ENCODE data around the gene PRAC2. TPM values are rescaled to one million over a fixed set of nuclear protein-coding genes. Genes with fewer than 3 reads are reported as not detected.

PRAC2 gene
- total RNA-seq, result not detected in 2 replicates

GRCh38 chr17:48722915-48723422, at the start of gene PRAC2:
Gene PRAC2, plus strand, starts transcription at chr17:48723185. Its CDS starts 1,226 bp downstream, at chr17:48724411.

GRCh38 chr17:48722201-48722907, 631 bp upstream of the PRAC2 start, which contains the start of gene PRAC1:
Gene PRAC1, minus strand, starts transcription at chr17:48722518. Its CDS starts 126 bp downstream, at chr17:48722392.

DNA sequence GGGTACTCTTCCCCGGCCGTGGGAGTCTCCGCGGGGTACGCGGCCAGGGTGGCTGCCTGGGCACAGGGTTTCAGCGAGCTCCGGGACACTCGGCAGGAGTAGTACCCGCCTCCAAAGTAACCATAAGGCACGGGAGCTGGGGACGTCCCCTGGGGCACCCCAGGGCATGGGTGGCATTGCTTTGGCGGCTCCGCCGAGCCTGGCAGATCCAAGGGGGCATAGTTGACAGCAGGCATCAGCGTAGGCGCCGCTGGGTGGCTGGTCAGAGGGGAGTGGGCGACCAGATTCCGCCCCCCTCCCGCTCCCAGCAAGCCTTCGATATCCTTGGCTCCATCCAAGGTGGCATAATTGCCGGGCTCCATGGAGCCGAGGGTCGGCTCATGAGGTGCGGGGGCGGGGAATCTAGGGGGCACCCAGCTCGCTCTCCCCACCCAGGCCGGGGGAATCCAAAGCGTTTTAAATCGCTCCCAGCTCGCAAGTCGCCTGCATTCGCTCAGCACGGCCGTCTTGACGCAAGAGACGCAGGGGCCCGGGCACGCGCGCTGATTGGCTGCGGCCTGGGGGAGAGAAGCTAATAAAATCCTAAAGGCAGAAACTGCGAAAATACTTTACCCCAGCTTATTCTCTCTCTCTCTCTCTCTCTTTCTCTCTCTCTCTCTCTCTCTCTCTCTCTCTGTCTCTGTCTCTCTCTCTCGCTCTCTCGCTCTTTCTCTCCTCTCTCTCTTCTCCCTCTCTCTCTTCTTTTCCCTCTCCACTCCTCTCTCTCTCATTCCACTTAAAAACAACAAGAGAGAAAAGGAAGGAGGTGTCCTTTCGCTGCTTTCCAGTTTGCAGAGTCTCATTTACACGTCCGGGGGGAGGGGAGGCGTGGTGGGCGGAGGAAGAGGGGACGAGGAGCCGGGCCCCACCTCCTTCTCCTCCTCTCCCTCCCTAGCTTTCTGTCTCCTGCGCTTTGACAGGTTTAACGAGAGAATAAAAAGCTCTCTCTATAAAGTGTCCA, 5.5 kb downstream of the PRAC2 start, which contains the start of gene HOXB13:
TSS of gene HOXB13 (minus strand) at position 519 of the 1,000 bp plus-strand sequence. CDS start at position 362, 157 bp downstream.

Other genes starting within 250 kb of the PRAC2 start
- gene HOXB1, start 192.2 kb upstream of the PRAC2 start, total RNA-seq, result not detected in 2 replicates
- 4.3 and 4.8 TPM in 2 replicates for gene HOXB2, start 178.1 kb upstream of the PRAC2 start, total RNA-seq
- 4.9 and 6.0 TPM in 2 replicates for gene HOXB4, start 144.8 kb upstream of the PRAC2 start, total RNA-seq
- 9.1 and 12.2 TPM in 2 replicates for gene HOXB3, start 132.9 kb upstream of the PRAC2 start, total RNA-seq
- 0.09 TPM in 2 replicates for gene HOXB5, start 129.4 kb upstream of the PRAC2 start, total RNA-seq
- gene HOXB6, start 118.2 kb upstream of the PRAC2 start, total RNA-seq, result 1.3 and 2.8 TPM in 2 replicates
- gene HOXB7, start 112.2 kb upstream of the PRAC2 start, total RNA-seq, result 0.90 and 2.2 TPM in 2 replicates
- gene HOXB8, start 107.9 kb upstream of the PRAC2 start, total RNA-seq, result not detected in 2 replicates
- gene HOXB9, start 96.8 kb upstream of the PRAC2 start, total RNA-seq, result not detected in 2 replicates
- not detected in 2 replicates for gene PRAC1, start 667 bp upstream of the PRAC2 start, total RNA-seq
- gene HOXB13, start 5.6 kb downstream of the PRAC2 start, total RNA-seq, result not detected in 2 replicates
- gene TTLL6, start 94.0 kb downstream of the PRAC2 start, total RNA-seq, result not detected in 2 replicates
- gene CALCOCO2, start 107.8 kb downstream of the PRAC2 start, total RNA-seq, result 25.5 and 51.8 TPM in 2 replicates
- 26.1 and 71.1 TPM in 2 replicates for gene ATP5MC1, start 169.6 kb downstream of the PRAC2 start, total RNA-seq
- gene UBE2Z, start 185.2 kb downstream of the PRAC2 start, total RNA-seq, result 54.3 and 56.1 TPM in 2 replicates
- gene SNF8, start 221.7 kb downstream of the PRAC2 start, total RNA-seq, result 106 and 147 TPM in 2 replicates
- gene GIP, start 245.4 kb downstream of the PRAC2 start, total RNA-seq, result not detected in 2 replicates

Data from endothelial cell of coronary artery (primary cell).